Measurements from ENCODE around the gene MCC. TPM values are rescaled to one million over a fixed set of nuclear protein-coding genes. Genes with fewer than 3 reads are reported as not detected.
A peak's percentile ranks its signal among the peaks of the same experiment; 100 is the strongest.

MCC gene
- total RNA-seq, 3 donors from 2014 or later = 24.3 to 46.5 (median 29.4) TPM

- H3K27me3 ChIP-seq = no peaks in the 10 kb centered on the region
- intact Hi-C loops (cut with DNase I; ENCODE audit: low total_unique reads) = no loop called here
- no peak overlapping the region for H3K27ac ChIP-seq
- no peaks in the 10 kb centered on the region for H3K36me3 ChIP-seq
- H3K4me3 ChIP-seq = no peak overlapping the region
- no peak for DNase-seq (ENCODE audit: low spot score in 2 of 2)
- H3K4me1 ChIP-seq = no peaks in the 10 kb centered on the region
- no peaks in the 10 kb centered on the region for H3K9me3 ChIP-seq
- no peak for TF ChIP-seq POLR2AphosphoS5 (IDR thresholded peaks at IDR 0.05)
These were observed 491.4 kb downstream of the MCC start for GRCh38 chr5:112996830-112997374.

DNA sequence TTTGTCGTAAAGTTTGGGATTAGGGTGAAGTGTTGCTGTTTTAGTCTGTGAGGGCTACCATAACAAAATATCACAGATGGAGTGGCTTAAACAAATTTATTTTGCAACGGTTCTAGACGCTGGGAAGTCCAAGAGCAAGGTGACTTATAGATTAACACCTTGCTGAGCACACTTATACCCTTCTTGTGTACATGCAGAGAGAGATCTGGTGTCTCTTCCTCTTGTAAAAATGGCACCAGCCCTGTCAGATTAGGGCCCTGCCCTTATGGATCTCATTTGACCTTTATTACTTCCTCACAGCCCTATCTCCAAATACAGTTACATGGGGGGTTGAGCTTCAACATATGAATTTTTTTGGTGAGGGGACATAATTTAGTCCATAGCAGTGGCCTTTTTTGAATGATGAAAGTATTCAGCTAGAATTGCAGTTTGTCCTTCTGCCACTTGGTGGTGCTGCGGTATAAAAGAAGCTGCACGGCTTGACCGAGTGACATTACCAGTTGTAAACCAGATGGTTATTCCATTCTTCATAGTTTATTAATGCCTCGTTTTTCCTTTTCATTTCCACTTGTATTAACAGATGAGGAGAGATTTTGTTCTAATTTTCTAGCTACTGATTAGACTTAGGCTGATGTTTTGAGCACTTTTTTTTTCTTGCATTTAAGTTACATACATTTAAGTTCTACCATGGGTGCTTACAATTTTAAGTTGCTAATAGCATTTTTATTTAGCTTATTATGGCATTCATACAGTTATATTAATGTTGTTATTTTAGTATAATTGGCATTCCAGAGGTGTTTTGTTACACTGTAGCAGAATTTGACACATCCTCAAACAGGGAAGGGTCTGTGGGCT lies 492.3 kb downstream of the MCC start:
- intact Hi-C loops (cut with DNase I; ENCODE audit: low total_unique reads) = no loop called here
- no peaks in the 10 kb centered on the region for H3K36me3 ChIP-seq
- H3K4me1 ChIP-seq = no peaks in the 10 kb centered on the region
- H3K4me3 ChIP-seq = no peak overlapping the region
- H3K9me3 ChIP-seq = no peaks in the 10 kb centered on the region
- no peak overlapping the region for H3K27ac ChIP-seq
- TF ChIP-seq, protein P1, sequence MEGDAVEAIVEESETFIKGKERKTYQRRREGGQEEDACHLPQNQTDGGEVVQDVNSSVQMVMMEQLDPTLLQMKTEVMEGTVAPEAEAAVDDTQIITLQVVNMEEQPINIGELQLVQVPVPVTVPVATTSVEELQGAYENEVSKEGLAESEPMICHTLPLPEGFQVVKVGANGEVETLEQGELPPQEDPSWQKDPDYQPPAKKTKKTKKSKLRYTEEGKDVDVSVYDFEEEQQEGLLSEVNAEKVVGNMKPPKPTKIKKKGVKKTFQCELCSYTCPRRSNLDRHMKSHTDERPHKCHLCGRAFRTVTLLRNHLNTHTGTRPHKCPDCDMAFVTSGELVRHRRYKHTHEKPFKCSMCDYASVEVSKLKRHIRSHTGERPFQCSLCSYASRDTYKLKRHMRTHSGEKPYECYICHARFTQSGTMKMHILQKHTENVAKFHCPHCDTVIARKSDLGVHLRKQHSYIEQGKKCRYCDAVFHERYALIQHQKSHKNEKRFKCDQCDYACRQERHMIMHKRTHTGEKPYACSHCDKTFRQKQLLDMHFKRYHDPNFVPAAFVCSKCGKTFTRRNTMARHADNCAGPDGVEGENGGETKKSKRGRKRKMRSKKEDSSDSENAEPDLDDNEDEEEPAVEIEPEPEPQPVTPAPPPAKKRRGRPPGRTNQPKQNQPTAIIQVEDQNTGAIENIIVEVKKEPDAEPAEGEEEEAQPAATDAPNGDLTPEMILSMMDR (IDR thresholded peaks at IDR 0.05) = peak; percentile 79 to 91 (median 86)
- TF ChIP-seq POLR2AphosphoS5 (IDR thresholded peaks at IDR 0.05) (no peak), POLR2A (IDR thresholded peaks at IDR 0.05) (no peak)
- DNase-seq (ENCODE audit: low spot score in 2 of 2) = peak; percentile 60 to 66
- no peaks in the 10 kb centered on the region for H3K27me3 ChIP-seq

- no peak for DNase-seq (ENCODE audit: low spot score in 2 of 2)
- Histone ChIP-seq H3K4me1 (peaks cover 0 to 5% of the 10 kb centered on the region in 2 donors), H3K9me3 (no peaks in the 10 kb centered on the region), H3K27me3 (no peaks in the 10 kb centered on the region), H3K27ac (no peak overlapping the region), H3K36me3 (no peaks in the 10 kb centered on the region), H3K4me3 (no peak overlapping the region)
- no peak for TF ChIP-seq POLR2A (IDR thresholded peaks at IDR 0.05)
- no peak for TF ChIP-seq POLR2AphosphoS5 (IDR thresholded peaks at IDR 0.05)
- TF ChIP-seq, protein P1 (IDR thresholded peaks at IDR 0.05) = no peak
- intact Hi-C loops (cut with DNase I; ENCODE audit: low total_unique reads) = no loop called here
These were observed 502.0 kb downstream of the MCC start for GRCh38 chr5:112986224-112986623.

DNA sequence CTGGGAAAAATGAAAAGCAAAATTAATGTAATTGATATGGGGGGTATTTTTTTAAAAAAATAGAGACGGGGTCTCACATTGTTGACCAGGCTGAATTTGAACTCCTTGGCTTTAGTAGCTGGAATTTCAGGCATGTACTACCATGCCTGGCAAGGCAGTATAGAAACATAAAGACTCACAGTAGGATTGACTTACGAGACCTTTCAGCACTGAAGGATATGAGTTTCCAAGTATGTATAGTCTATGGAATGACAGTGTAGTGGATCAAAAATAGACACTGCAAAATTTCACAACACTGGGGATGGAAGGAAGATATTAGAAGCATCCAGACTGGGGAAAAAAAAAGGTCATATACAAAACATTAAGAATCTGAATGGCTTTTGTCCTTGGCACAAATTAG lies 504.9 kb downstream of the MCC start:
- intact Hi-C loops (cut with DNase I; ENCODE audit: low total_unique reads) = no loop called here
- DNase-seq (ENCODE audit: low spot score in 2 of 2) = no peak

GRCh38 chr5:112979723-112980122 lies 508.5 kb downstream of the MCC start:
- Histone ChIP-seq H3K9me3 (no peaks in the 10 kb centered on the region), H3K4me1 (peaks cover 0 to 4% of the 10 kb centered on the region in 2 donors), H3K36me3 (no peaks in the 10 kb centered on the region), H3K27ac (no peak overlapping the region), H3K4me3 (peak overlapping the region in 1 of 3 donors; percentile 29), H3K27me3 (no peaks in the 10 kb centered on the region)
- no peak for DNase-seq (ENCODE audit: low spot score in 2 of 2)
- TF ChIP-seq, protein P1 (IDR thresholded peaks at IDR 0.05) = no peak
- TF ChIP-seq POLR2A (IDR thresholded peaks at IDR 0.05) (no peak), POLR2AphosphoS5 (IDR thresholded peaks at IDR 0.05) (no peak)
- intact Hi-C loops (cut with DNase I; ENCODE audit: low total_unique reads) = no loop called here

More for the DNA sequence above, 504.9 kb downstream of the MCC start:
- H3K27me3 ChIP-seq = no peaks in the 10 kb centered on the region
- no peak overlapping the region for H3K27ac ChIP-seq
- no peak for TF ChIP-seq POLR2AphosphoS5 (IDR thresholded peaks at IDR 0.05)
- TF ChIP-seq, protein P1 (IDR thresholded peaks at IDR 0.05) = no peak
- TF ChIP-seq POLR2A (IDR thresholded peaks at IDR 0.05) = no peak
- no peaks in the 10 kb centered on the region for H3K36me3 ChIP-seq
- no peak overlapping the region for H3K4me3 ChIP-seq
- no peaks in the 10 kb centered on the region for H3K9me3 ChIP-seq
- peaks cover 0 to 5% of the 10 kb centered on the region in 2 donors for H3K4me1 ChIP-seq

Data from breast epithelium (tissue), 4 donors.